T-helper 2 cell treated with Interferon-gamma antibody and Interleukin-4, amounts not matched to agents 100 ng/mL and 5 ng/mL, for 36 hours (primary cell): Measurements from ENCODE around the gene VPS26B. TPM values are rescaled to one million over a fixed set of nuclear protein-coding genes. Genes with fewer than 3 reads are reported as not detected.

ENCODE experiments used
- intact Hi-C: fragments of 100-400 bp; cut with micrococcal nuclease; formaldehyde crosslinking; loops from one replicate; pipeline ENCODE4 v1.15.1; 2023
- total RNA-seq: library from RNA; stranded (reverse); gene quantifications from 2 replicates; pipeline ENCODE4 v1.2.3, GENCODE V29; 2022

Gene VPS26B
- total RNA-seq, 1 donor from 2014 or later = 55.6 TPM

GRCh38 chr11:134231958-134232659 is 7.6 kb downstream of the VPS26B start:
- intact Hi-C loops = no loop called here

- intact Hi-C loops = no loop called here
Measured at GRCh38 chr11:134233729-134234179, 9.3 kb downstream of the VPS26B start.

DNA sequence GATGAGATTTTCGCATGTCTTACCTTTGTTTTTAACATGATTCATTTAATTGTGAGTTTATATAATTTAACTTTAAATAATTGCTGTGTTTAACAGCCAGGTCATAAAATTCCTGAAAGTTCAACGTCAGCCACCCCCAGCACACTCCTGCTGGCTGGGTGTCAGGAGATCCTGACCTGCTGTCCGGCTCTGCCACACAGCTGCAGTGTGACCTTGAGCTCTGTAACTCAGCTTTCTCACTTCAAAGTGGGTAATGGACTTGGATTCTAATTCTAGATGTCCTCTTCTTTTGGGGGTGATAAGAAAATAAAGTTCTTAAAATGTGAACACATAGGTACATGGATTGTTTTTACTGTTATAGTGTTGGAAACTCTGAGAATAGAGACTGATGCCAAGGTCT is 10.9 kb downstream of the VPS26B start:
- intact Hi-C loops = no loop called here

GRCh38 chr11:134236834-134237556 is 12.5 kb downstream of the VPS26B start:
- intact Hi-C loops = no loop called here

GRCh38 chr11:134237557-134237922 is 13.1 kb downstream of the VPS26B start:
- intact Hi-C loops = no loop called here

DNA sequence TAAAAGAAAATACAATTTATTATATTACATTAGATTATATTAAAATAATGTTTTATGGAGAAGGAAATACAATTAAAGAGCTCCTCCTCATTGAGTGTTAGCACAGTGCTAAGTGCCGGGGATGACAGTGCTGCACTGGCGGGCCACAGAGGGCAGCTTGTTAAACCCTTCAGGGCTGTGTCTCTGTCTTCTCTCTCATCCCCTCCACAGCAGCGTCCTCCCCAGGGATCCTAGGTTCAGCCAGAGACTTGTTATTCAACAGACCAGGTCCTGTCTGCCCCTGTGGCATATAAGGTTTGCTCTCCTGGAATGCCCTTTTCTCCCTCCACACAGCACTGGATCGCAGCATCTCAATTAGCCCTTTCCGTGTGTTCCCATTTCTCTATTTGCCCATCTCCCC is 14.5 kb downstream of the VPS26B start:
- intact Hi-C loops = no loop called here

DNA sequence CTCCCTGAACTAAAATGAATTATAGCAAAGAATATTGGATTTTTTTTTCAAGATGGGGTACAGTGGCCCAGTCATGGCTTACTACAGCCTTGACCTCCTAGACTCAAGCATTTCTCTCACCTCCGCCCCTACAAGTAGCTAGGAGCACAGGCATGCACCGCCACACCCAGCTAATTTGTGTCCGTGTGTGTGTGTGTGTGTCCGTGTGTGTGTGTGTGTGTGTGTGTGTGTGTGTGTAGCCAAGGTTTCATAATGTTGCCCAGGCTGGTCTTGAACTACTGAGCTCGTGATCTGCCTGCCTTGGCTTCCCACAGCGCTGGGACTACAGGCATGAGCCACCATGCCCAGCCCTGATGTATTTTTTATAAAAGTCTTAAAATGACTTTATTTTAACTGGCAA is 16.1 kb downstream of the VPS26B start:
- intact Hi-C loops = no loop called here

DNA sequence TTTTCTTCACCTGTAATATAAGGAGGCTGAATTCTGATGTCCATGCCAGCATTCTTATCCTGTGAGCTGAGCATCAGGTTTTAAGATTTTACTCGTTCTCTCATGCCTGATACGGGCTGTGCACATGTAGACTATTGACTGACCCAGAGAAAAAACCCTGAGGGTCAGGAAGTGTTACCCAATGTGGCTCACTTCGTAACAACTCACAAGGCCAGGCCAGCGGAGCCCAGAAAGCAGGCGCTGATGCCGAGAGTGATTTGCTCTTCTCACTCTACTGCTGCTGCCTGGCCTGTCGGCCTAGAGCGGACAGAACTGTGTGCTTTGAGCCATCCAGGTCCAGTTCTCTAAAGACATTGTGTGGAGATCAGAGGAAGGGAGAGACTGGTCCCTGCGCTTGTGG is 17.9 kb downstream of the VPS26B start:
- intact Hi-C loops = no loop called here

- intact Hi-C loops = loop anchor here (1.0 kb wide), 1 partner anchor 37 kb away; no protein-coding TSS in a partner anchor
Measured at GRCh38 chr11:134243913-134244312, 19.4 kb downstream of the VPS26B start.

DNA sequence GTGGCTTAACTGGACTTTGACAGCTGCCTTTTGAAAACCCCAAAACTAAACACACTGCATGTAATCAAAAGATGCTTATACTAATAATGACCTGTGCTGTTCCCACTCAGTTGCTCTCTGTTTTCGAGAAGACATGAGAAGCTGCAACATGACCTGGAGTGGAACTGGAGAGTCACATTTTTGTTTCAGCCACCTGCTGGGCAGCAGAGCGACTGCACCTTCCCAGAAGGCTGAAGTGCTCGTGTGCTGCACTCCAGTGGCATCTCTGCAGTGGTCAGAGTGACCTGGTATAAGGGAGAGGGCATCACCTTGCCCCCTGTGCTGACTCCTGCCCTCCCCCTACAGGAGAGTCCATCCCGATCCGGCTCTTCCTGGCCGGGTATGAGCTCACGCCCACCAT is 20.1 kb downstream of the VPS26B start:
- intact Hi-C loops = loop anchor here (1.0 kb wide), 1 partner anchor 37 kb away; no protein-coding TSS in a partner anchor

- intact Hi-C loops = no loop called here
Measured at GRCh38 chr11:134245434-134245833, 21.0 kb downstream of the VPS26B start.

DNA sequence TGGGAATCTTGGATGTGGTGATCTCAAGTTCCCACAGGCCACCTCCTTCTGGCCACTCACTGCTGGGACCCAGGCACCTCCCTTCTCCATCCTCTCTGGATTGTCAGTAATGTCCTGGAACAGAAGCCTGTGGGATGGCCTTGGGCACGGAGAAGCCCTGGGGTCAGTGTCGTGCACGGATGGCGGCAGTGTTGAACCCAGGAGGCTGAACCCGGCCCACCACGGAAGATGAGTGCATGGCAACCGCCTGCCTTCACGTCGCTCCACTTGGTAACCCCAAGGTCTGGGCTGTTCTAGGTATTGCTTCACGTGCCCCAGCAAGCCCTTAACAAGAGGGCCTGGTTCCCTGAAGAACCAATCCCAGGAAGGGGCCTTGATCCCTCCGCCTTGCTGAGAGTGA is 21.6 kb downstream of the VPS26B start:
- intact Hi-C loops = no loop called here

GRCh38 chr11:134246678-134247077 is 22.2 kb downstream of the VPS26B start:
- intact Hi-C loops = no loop called here

GRCh38 chr11:134248910-134249480 is 24.5 kb downstream of the VPS26B start:
- intact Hi-C loops = no loop called here

GRCh38 chr11:134250246-134250645 is 25.8 kb downstream of the VPS26B start:
- intact Hi-C loops = loop anchor here (10.0 kb wide), 1 partner anchor 215 kb away; no protein-coding TSS in a partner anchor

DNA sequence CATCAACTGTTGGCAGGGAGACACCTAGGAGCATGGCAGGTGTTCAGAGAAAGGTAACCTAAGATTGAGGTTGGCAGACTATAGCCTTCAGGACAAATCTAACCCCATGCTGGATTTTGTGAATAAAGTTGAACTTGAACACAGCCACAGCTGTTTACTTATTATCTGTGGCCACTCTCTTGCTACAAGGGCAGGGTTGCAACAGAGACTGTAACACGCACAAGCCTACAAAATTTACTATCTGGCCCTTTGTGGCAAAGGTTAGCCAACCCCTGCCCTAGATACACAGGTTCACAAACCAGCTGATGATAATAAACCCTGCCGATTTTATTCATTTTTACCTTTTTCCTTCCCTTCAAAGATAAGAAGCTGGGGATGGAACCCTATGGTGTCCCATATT is 26.2 kb downstream of the VPS26B start:
- intact Hi-C loops = loop anchor here (10.0 kb wide), 1 partner anchor 216 kb away; no protein-coding TSS in a partner anchor

DNA sequence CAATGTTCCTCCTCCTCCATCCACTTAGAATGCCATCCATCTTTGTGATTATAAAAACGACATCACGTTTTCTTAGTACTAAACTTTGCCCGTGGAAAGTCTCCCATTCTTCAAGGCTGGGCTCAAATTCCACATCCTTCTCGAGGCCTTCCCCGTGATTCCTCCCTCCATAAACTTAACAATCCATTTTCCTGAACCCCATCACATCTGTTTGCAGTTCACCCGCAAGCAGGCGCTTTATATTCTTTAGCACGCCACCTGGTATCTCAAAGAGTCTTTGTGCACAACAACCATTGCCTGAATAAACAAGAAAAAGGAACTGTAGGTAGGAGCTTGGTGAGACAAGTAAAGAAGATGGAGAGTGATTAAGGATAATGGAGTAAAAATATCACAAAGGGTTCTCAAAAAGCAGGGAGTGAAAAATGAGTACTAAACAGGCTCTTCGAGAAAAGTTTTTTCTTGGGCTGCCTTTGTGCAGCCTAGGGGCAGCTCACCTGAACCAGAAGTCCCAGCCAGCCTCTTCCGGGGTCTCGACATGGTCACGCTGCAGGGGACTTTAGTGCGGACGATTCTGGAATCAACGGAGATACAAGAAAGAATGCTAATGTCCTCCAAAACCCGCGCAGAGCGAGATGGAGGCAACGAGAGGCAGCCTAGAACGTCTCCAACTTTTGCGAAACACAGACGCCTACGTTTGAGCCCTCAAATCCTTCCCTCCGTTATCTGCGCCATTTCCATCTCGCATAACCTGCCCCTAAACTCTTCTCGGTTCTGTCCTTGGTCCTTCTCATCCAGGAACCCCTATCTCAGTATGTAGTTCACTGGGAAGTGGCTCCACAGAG is 28.1 kb downstream of the VPS26B start:
- intact Hi-C loops = loop anchor here (1.0 to 10.0 kb wide), 5 partner anchors 18 to 307 kb away; partner anchors contain the start of genes GLB1L3 and VPS26B

DNA sequence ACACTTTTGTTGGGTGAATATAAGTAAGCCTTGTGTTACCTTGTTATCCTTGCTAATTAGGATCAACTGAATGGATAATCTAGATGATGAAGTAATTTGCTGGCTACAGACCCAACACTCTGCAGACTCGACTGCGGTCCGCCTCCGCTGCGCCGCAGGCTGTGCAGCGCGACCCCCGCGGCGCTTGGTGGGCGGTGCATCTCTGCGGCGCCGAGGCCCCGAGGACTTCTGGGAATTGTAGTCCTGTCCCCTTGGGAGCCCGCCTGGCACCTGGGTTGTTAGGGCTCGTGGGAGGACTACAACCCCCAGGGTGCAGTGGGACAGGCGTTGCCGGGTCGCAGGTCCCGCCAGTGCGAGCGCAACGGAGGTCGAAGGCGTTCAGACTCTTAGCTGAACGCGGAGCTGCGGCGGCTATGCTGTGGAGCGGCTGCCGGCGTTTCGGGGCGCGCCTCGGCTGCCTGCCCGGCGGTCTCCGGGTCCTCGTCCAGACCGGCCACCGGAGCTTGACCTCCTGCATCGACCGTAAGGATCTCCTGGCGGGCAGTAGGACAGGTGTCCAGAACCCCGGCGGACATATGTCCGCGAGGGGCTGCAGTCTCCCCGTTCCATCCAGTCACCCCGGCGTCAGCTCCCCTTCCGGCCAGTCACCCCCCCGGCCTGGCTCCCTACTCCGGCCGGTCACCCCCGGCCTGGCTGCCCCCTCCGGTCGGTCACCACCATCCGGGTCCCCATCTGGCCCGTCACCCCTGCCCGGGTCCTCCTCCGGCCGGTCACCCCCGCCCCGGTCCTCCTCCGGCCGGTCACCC is 28.9 kb downstream of the VPS26B start, which contains the start of the genes ACAD8 and THYN1:
TSS of gene ACAD8 (plus strand) at position 381 of the 806 bp plus-strand sequence. CDS start at position 414, 33 bp downstream.
TSS of gene THYN1 (minus strand) at position 165 of the 806 bp plus-strand sequence. CDS start 470 bp downstream, outside the sequence.
- intact Hi-C loops = loop anchor here (1.0 to 10.0 kb wide), 5 partner anchors 17 to 308 kb away; partner anchors contain the start of genes GLB1L3 and VPS26B

- intact Hi-C loops = loop anchor here (10.0 kb wide), 1 partner anchor 220 kb away; no protein-coding TSS in a partner anchor
Measured at GRCh38 chr11:134254433-134255183, 30.1 kb downstream of the VPS26B start.
